Central memory CD4-positive, alpha-beta T cell (primary cell): ENCODE results near the gene TMIGD2.
A peak's percentile ranks its signal among the peaks of the same experiment; 100 is the strongest.
"Not testable (repeated sequence)": the region's sequence is repeated elsewhere in the genome, so short reads cannot be mapped to it uniquely, and the experiment has no call there.

Source experiments
- DNase-seq: peaks from one replicate; pipeline ENCODE4 v3.0.0; 2022
- total RNA-seq, 3 experiments: gene quantifications; one replicate each; lab custom pipeline; 2026; lab: John Stamatoyannopoulos, UW

The TMIGD2 gene, protein sequence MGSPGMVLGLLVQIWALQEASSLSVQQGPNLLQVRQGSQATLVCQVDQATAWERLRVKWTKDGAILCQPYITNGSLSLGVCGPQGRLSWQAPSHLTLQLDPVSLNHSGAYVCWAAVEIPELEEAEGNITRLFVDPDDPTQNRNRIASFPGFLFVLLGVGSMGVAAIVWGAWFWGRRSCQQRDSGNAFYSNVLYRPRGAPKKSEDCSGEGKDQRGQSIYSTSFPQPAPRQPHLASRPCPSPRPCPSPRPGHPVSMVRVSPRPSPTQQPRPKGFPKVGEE
- total RNA-seq = 0.74 to 12.5 (median 11.8) reads per million in 3 experiments

DNA sequence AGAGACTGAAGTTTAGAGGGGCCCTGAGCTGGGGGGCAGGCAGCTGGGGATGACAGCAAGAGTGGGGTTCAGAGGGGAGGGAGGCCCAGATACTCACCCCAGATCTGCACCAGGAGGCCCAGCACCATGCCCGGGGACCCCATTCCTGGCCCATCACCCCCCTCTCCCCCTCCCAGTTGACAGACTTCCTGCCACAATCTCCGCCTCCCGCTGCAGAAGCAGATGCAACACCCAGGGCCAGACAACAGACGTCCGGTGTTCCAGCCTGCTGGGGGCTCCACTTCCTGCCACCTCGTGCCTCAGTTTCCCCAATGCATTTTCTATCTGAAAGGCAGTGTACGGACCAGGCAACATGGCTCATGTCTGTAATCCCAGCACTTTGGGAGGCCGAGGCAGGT, at the start of gene TMIGD2:
Gene TMIGD2 (minus strand): TSS at position 147 of the 398 bp plus-strand sequence. CDS start 4 bp downstream, at position 143.
- no peak for DNase-seq

DNA sequence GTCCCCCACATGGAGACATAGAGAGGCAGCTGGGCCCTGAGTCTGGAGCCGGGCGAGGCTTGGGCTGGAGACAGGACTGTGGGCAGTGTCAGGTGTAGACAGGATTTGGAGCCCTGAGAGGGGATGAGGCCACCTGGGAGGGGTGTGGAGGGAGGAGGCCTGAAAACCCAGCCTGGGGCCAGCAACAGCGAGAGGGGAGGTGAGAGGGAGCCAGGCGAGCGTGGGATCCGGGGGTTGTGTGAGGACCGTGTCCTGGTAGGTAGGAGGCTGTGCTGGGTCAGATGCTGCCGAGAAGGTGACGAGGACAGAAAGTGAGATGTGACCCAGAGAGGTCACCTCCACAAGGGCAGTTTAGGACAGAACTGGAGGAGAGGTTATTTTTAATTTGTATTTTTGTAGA, 48.5 kb upstream of the TMIGD2 start:
- DNase-seq = no peak

DNA sequence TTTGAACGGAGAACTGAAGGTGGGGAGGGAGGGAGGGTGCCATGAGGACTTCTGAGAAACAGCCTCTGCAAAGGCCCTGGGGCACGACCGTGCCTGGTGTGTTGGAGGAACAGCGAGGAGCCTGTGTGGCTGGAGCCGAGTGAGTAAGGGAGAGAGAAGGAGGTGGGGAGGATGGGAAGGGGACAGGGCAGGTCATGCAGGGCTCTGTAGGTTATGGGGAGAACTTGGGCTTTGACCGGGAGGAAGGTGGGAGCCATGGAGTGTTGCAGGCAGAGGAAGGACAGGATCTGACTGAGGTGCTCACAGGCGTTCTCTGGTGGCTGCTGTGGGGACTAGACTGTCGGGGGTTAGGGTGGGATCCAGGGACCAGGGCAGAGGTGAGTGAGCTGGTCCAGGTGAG, 47.9 kb upstream of the TMIGD2 start:
- no peak for DNase-seq

- DNase-seq = not testable (repeated sequence)
Measured at GRCh38 chr19:4349225-4349624, 47.0 kb upstream of the TMIGD2 start.

DNA sequence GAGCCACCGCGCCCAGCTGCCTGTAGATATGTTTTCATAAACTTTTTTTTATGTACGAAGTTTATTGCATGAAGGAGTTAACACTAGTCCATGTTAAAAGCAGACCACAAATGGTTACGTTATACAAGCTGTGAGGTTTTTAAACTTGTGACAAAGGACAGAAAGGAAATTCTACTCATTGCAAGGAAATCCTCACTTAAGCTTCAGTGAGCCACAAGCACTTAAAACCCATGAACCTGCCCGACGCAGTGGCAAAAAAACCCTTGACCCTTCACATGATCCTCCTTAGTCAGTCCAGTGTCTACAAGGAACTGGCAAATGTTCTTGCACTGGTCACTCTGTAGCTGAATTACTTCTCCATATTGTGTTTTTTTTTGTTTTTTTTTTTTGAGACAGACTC, 45.3 kb upstream of the TMIGD2 start:
- no peak for DNase-seq

DNA sequence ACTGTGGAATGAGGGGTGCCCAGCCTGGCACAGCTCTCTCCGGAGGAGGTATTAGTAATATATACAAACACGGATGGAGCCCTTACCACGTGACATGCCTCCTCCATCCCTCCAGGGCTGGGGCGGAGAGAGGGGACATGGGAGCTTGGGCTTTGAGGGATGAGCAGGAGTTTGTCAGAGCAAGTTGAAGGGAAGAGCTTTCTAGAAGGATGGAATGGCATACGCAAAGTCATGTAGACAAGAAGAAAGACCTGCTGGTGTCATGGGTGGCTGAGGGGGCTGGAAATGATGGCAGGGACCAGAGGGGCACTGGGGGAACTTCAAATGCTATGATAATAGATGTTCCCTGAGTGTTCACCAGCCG, 43.8 kb upstream of the TMIGD2 start:
- no peak for DNase-seq

- no peak for DNase-seq
Measured at GRCh38 chr19:4345342-4346019, 43.3 kb upstream of the TMIGD2 start.

GRCh38 chr19:4343370-4344307, 41.5 kb upstream of the TMIGD2 start, which contains the start of gene MPND:
TSS of gene MPND (plus strand) at chr19:4343562. CDS start at chr19:4343594, 32 bp downstream.
- peak; percentile 90 for DNase-seq

- peak; percentile 97 for DNase-seq
Measured at GRCh38 chr19:4342615-4343369, 40.6 kb upstream of the TMIGD2 start.

- no peak for DNase-seq
Measured at GRCh38 chr19:4342314-4342614, 40.1 kb upstream of the TMIGD2 start.

- DNase-seq = no peak
Measured at GRCh38 chr19:4338441-4339355, 36.5 kb upstream of the TMIGD2 start, which contains the start of gene STAP2. TSS of gene STAP2 (minus strand) at chr19:4338827. CDS start at chr19:4338753, 74 bp downstream.

DNA sequence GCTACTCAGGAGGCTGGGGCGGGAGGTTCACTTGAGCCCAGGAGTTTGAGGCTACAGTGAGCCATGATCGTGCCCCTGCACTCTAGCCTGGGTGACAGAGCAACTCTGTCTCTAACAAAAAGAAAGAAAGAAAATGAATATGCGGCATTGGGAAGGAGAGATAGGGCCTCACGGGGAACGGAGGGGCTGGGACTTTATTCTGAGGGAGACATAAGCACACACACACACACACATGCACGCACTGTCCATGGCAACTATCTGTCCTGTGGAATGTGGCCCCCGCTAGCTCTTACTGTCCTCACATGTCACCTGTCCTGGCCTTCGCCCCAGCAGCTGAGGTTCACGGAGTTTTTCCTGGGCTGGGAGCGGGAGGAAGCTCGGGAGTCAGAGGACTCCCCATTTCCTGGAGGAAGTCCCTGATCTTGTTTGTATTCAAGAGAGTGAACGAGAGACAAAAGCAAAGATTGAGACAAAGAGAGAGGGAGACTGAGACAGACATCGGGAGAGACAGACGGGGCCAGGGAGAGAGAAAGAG, 35.8 kb upstream of the TMIGD2 start:
- DNase-seq = no peak

DNA sequence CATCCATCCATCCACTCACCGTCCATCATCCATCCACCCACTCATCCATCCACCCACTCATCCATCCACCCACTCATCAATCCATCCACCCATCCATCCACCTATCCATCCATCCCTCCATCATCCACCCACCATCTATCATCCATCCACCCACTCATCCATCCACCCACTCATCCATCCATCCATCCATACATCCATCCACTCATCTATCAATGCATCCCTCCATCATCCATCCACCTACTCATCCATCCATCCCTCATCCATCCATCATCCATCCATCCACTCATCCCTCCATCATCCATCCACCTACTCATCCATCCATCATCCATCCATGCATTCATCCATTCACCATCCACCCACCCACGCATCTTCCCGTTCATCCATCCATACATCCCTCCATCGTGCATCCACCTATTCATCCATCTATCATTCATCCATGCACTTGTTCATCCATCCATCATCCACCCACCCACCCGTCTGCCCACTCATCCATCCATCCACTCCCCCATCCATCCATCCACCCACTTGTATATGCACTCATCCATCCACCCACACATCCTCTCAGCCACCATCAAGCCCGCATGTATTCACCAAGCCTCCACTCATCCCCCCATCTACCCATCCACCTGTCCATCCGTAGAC, 32.9 kb upstream of the TMIGD2 start:
- no peak for DNase-seq

DNA sequence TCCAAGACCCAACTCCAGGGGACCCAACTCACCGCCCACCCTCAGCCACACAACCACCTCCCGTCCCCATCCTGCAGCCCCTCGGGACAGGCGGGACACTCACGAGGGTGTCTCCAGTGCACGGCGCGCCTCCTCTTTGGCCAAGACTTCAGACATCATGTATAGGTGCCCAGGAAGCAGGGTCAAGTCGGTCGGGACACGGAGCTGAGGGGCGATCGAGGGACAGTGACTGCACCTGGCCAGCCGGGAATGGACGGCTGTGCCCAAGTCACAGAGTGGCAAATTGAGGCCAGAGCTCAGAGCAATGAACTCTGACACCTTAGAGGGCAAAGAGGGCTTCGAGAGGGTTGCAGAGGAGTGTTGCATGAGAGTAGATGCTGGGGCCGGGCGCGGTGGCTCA, 27.7 kb upstream of the TMIGD2 start:
- DNase-seq = no peak

DNA sequence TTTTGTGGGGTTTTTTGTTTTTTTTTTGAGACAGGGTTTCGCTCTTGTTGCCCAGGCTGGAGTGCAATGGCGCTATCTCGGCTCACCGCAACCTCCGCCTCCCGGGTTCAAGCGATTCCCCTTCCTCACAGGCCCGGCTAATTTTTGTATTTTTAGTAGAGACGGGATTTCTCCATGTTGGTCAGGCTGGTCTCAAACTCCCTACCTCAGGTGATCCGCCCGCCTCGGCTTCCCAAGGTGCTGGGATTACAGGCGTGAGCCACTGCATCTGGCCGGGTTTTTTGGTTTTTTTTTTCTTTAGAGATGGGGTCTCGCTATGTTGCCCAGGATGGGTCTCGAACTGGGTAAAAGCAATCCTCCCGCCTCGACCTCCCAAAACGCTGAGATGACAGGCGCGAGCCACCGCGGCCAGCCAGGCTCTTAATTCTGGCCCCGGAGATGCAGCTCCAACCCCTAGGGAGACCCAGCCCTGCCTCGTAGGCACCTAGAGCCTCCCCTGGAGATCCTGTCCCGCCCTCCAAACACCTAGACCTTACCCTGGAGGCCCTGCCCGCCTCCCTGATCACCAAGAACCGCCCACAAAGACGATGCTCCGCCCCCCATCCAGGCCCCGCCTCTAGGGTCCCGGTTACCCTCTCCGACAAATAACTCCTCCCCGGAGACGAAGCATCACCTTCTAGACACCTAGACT, 26.9 kb upstream of the TMIGD2 start:
- not testable (repeated sequence) for DNase-seq

DNA sequence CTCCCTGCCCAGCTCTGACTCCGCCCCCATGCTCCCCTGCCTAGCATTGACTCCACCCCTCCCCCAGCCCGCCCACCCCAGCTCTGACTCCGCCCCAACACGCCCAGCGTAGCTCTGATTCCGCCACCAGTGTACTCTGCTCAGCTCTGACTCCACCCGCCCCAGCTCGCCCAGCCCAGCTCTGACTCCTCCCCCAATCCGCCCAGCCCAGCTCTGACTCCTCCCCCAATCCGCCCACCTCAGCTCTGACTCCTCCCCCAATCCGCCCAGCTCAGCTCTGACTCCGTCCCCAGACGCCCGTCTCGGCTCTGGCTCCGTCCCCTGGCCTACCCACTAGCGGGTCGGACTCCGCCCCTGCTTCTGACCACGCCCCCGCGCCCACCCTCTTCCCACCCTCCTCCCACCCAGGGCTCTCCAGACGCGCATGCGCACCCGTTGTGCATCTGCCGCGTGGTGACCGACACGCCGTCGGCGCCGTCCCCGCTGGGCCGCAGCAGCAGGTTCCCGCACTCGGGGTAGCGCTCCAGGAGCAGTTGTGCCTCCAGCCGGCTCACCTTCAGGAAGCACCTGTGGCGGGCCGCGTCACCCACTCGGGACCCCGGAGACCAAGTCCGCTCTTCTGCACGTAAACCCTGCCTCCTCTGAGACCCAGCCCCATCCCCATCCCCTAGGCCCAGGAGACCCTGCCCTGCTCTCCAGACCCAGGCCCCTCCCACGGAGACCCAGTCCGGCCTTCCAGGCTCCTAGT, 26.2 kb upstream of the TMIGD2 start:
- DNase-seq = peak; percentile 86

DNA sequence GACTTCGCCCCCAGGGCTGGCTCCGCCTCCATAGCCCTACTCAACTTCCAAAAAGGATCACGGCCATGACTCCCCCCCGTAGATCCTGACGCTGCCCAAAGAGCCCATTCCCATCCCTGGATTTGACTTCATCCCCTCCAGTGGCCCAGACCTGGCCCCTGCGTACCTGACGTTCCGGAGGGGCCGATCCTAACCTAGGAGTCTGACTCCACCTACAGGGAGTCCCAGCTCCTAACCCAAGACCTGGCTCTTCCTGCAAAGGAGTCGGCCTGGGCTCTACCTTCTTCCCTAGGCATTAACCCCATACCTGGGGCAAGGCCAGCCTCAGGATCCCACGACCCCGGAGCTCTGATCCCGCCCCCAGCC, 25.7 kb upstream of the TMIGD2 start:
- DNase-seq = no peak

GRCh38 chr19:4327252-4327876, 25.2 kb upstream of the TMIGD2 start:
- DNase-seq = peak; percentile 47

GRCh38 chr19:4326837-4327251, 24.7 kb upstream of the TMIGD2 start:
- DNase-seq = no peak
